GM21390 (cell line): ENCODE data around the gene PPARA.
"Not testable (repeated sequence)": the region's sequence is repeated elsewhere in the genome, so short reads cannot be mapped to it uniquely, and the experiment has no call there.

Experiments
- ATAC-seq: cut with Tn5 transposase; IDR thresholded peaks from one replicate; pipeline ENCODE4 v1.9.1; 2021; ENCODE audit not compliant: unreplicated experiment

Gene PPARA

GRCh38 chr22:46240506-46240905 is 90.2 kb downstream of the PPARA start:
- ATAC-seq: no peak

GRCh38 chr22:46240907-46241306 is 90.6 kb downstream of the PPARA start:
- ATAC-seq: no peak

GRCh38 chr22:46241396-46242007 is 91.2 kb downstream of the PPARA start:
- ATAC-seq: no peak

GRCh38 chr22:46242076-46242475 is 91.8 kb downstream of the PPARA start:
- no peak for ATAC-seq

- no peak for ATAC-seq
These were observed 94.4 kb downstream of the PPARA start for GRCh38 chr22:46244771-46245170.

GRCh38 chr22:46245511-46245910 is 95.2 kb downstream of the PPARA start:
- ATAC-seq: no peak

- no peak for ATAC-seq
These were observed 95.9 kb downstream of the PPARA start for GRCh38 chr22:46246178-46246577.

- ATAC-seq: no peak
These were observed 97.2 kb downstream of the PPARA start for GRCh38 chr22:46247443-46247975.

GRCh38 chr22:46250035-46250782 is 99.9 kb downstream of the PPARA start, which contains the start of gene CDPF1:
Gene CDPF1 (minus strand): TSS chr22:46250293. CDS start chr22:46248284, 2,009 bp downstream.
- ATAC-seq: peak; percentile 80

- no peak for ATAC-seq
These were observed 100.4 kb downstream of the PPARA start for GRCh38 chr22:46250783-46251125.

GRCh38 chr22:46251266-46251665 is 100.9 kb downstream of the PPARA start:
- no peak for ATAC-seq

GRCh38 chr22:46251816-46252380 is 101.6 kb downstream of the PPARA start:
- ATAC-seq: no peak

GRCh38 chr22:46256358-46256958 is 106.1 kb downstream of the PPARA start:
- no peak for ATAC-seq

GRCh38 chr22:46259374-46259773 is 109.0 kb downstream of the PPARA start:
- no peak for ATAC-seq

GRCh38 chr22:46260038-46260437 is 109.7 kb downstream of the PPARA start:
- ATAC-seq: no peak

GRCh38 chr22:46262449-46263215 is 112.3 kb downstream of the PPARA start:
- ATAC-seq: no peak

GRCh38 chr22:46263216-46263590 is 112.9 kb downstream of the PPARA start, which contains the start of gene PKDREJ:
Gene PKDREJ (minus strand): TSS chr22:46263343. CDS start chr22:46263322, 21 bp downstream.
- ATAC-seq: no peak

- not testable (repeated sequence) for ATAC-seq
These were observed 114.2 kb downstream of the PPARA start for GRCh38 chr22:46264520-46264919.

GRCh38 chr22:46265627-46266026 is 115.3 kb downstream of the PPARA start:
- not testable (repeated sequence) for ATAC-seq

- no peak for ATAC-seq
These were observed 117.3 kb downstream of the PPARA start, which contains the start of gene TTC38 for GRCh38 chr22:46267431-46268279. Gene TTC38 (plus strand): TSS chr22:46268008. CDS start chr22:46268040, 32 bp downstream.
